GM10266 (cell line): ENCODE data around the gene ACSL6.

ENCODE experiments used
- DNase-seq: peaks from one replicate; pipeline ENCODE4 v3.0.0; 2012; ENCODE audit errors: extremely low spot score
- CTCF ChIP-seq: IDR thresholded peaks from 2 replicates; pipeline ENCODE4 v1.5.1; 2012; ENCODE audit warnings: mild to moderate bottlenecking, low read depth; ENCODE audit not compliant: control insufficient read depth, insufficient read depth; ENCODE audit errors: missing control alignments

The ACSL6 gene

DNA sequence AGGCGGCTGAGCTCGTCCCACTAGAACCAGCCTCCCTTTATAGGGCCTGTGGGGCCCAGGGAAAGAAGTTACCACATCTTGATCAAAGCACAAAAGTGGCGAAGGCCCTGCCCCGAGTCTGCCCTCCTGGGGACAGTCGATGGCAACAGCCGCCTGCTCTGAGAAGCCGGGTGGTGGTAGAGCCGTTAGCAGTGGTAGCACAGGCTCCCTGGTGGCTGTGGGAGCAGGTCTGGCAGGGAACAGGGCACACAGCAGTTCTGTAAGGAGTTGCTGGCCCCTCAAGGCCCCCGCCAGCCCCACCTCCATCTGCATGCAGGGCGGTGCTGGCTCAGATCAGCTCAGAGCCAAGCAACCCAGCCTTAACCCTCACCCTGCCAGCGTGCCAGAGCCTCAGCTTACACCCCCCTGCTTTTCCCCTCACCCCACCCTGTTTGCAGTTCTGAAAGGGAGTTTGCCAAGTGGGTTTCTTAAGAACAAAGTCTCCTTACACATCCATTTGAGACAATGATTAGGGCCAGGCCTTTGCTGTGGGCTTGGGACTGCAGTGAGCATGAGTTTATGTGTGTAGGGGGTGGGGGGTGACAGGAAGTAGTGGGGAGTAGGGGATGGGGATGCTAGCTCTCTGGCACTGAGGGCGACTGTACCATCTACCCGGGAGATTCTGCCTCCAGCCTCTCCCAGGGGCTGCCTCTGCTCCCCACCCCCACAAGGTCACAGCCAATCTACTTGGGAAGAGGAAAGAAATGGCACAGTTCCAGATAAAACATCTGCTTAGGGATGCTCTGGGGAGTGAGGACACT lies 11.8 kb downstream of the ACSL6 start:
- no peak for TF ChIP-seq CTCF

GRCh38 chr5:131999041-131999440 lies 12.4 kb downstream of the ACSL6 start:
- no peak for TF ChIP-seq CTCF
- DNase-seq = no peak

More for the DNA sequence above, 11.8 kb downstream of the ACSL6 start:
- no peak for DNase-seq

- TF ChIP-seq CTCF = no peak
- DNase-seq = no peak
Measured at GRCh38 chr5:131998431-131999040, 12.9 kb downstream of the ACSL6 start.

DNA sequence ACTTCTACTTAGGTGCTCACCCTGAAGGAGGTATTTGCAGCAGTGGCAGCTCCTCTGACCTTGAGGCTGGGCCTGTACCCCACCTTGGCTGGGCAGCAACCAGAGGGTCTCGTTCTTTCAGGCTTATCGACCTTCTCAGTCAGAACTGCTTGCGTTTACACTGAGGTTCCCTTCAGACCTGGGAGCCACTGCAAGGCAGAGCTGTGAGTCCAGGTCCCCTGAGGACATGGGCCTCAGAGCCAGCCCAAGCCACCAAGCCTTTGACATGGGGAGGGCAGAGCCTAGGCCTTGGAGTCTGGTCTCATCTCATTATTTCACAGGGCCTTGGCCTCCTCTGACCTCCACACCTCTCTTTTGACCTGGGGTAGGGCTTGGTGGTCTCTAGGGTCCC lies 13.7 kb downstream of the ACSL6 start:
- no peak for DNase-seq
- no peak for TF ChIP-seq CTCF

- TF ChIP-seq CTCF = no peak
- no peak for DNase-seq
Measured at GRCh38 chr5:131997026-131997726, 14.3 kb downstream of the ACSL6 start.

- DNase-seq = no peak
- TF ChIP-seq CTCF = no peak
Measured at GRCh38 chr5:131996210-131997025, 15.0 kb downstream of the ACSL6 start.
